HG03095 (cell line): Measurements from ENCODE around the gene SSH2.
A peak's percentile ranks its signal among the peaks of the same experiment; 100 is the strongest.
"Not testable (repeated sequence)": the region's sequence is repeated elsewhere in the genome, so short reads cannot be mapped to it uniquely, and the experiment has no call there.

ENCODE experiments used
- ATAC-seq: cut with Tn5 transposase; IDR thresholded peaks from one replicate; pipeline ENCODE4 v1.9.1; 2021; ENCODE audit warnings: moderate library complexity; ENCODE audit not compliant: unreplicated experiment

The SSH2 gene

DNA sequence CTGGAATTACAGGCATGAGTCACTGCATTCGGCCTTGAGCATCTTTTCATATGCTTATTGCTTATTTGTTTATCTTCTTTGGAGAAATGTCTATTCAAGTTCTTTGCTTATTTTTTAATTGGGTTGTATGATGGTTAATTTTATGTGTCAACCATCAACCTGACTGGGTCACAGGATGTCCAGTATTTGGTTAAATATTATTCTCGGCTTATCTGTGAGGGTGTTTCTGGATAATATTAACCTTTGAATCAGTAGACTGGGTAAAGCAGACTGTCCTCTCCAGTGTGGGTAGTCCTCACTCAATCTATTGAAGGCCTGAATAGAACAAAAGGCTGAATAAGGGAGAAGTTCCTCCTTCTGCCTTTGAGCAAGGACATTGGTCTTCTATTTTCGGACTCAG, 142.0 kb downstream of the SSH2 start:
- no peak for ATAC-seq

DNA sequence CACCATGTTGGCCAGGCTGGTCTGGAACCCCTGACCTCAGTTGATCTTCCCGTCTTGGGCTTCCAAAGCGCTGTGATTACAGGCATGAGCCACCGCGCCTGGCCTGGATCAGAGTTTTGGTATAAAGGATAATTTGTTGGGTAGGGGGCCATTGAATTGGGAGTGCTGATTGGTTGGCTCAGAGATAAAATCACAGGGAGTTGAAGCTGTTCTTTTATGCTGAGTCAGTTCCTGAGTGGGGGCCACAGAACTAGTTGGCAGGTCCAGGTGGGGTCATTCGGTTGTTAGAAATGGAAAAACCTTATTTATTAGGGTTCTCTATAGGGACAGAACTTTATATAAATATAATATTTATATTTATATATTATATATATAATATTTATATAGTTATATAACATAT, 147.1 kb downstream of the SSH2 start:
- ATAC-seq: no peak

DNA sequence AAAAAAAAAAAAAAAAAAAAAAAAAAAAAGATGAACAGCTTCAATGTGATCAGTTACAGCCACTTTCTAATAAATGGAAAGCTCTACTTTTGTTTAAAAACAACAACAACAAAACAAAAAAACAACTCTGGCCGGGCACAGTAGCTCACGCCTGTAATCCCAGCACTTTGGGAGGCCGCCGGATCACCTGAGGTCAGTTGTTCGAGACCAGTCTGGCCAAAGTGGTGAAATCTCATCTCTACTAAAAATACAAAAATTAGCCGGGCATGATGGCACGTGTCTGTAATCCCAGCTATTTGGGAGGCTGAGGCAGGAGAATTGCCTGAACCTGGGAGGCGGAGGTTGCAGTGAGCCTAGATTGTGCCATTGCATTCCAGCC, 150.2 kb downstream of the SSH2 start:
- not testable (repeated sequence) for ATAC-seq

DNA sequence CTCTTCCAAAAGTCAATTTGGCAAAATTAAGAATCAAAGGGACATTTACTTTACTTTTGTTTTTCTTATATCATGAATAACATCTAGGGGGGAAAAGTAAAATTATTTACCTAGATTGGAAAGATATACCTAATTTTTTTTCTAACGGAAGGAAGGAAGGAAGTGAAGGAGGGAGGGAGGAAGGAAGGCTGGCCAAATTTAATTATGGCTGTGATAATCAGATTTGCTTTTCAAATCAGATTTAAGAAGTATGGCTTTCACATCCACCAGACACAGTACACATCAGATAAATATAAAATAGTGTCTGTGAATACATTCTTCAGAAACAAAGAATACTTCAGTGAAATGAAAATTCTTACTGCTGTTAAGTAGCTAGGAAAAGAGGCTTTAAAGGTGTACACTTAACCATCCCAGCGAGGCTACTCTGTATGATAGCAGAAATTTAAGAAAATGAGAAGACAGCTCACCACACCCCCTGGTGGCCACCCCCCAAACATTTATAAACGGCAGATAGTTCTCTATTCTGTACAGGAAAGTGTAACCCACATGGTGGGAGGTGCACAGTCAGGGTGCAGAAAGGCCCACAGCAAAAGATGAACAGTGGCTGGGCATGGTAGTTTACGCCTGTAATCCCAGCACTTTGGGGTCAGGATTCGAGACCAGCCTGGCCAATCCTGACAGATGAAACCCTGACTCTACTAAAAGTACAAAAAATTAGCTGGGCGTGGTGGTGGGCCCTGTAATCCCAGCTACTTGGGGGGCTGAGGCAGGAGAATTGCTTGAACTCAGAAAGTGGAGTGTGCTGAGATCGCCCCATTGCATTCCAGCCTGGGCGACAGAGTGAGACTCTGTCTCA, 150.8 kb downstream of the SSH2 start:
- no peak for ATAC-seq

DNA sequence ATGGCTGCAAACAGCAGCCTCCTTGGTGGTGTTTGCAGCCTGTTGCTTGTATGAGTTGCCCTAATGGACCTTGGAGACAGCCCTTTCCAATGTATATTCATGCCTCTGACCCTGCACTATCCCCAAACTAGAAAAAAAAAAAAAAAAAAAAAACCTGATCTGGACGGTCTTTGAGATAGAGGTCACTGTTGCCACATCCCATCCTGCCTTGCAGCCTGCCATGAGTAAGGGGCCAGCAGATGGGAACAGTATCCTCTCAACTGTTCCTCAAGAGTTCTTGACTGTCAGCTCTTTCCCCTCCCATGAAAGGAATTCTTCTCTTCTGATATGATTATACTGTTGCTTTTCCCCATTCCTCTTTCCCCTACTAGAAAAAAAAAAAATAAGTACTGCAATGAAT, 152.4 kb downstream of the SSH2 start:
- no peak for ATAC-seq

DNA sequence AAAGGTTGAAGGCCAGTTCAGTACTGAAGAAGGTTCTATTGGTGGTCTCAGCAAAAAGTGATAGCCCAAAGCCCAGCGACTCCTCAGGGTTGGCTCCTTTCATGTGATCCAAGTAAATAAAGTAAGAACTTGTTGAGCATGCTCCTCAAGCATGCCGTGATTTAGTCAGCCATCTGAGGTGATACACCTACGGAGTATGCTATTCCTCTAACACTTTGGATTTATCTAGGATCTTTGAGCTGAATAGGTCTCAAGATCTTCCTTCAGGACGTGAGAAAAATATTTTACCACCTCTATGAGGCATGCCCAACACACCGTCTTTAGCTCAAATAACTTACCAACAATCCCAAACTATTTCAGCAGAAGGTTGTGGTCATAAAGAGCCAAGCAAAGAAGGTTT, 154.0 kb downstream of the SSH2 start:
- no peak for ATAC-seq

DNA sequence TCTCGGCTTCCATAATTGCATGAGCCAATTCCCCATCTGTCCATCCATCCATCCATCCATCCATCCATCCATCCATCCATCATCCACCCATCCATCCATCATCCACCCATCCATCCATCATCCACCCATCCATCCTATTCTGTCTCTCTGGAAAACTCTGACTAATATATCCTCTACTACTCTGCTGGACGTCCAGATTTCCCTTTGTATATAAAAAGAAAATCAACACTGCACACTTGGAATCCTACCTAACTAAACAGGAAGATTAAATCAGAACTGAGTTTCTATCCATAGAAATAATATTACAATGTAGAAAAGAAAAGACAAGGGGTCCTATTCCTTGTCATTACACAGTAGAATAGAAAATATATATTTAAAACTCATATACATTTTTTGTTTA, 157.0 kb downstream of the SSH2 start:
- ATAC-seq: no peak

DNA sequence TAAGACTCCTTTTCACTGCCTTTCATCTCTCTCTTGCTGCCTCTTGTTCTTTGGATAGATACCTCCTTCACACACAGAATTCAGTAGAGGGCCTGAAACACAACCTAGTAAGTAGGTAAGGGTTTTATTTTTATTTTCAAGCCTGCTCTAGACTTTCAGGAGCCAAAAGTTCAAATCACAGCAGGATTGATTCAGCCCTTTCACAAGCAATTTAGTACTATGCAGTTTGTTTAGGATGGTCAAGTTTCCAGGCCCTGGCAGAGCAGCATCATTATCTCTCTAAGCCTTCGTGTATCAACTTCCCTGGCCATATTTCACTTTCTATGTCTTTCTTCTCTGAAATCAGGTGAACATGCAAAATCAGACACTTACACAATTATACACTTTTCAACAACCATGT, 158.5 kb downstream of the SSH2 start:
- ATAC-seq: no peak

DNA sequence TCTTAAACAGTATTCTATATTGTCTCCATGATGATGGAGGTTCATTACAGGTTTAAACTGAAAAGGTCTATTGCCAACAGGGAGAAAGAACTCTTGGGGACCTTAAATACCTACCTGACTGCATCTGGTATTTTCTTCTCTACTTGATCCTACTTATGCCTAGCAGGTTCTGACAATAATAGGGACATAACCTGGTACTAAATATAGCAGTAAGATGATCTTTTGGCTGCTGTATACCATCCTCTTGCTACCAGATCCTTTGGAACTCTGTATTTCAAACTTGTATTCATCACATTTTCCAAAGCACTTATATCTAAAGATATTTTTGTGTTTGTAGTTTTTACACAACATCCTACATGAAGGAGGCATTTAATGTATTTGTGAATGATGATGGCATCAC, 160.8 kb downstream of the SSH2 start:
- no peak for ATAC-seq

DNA sequence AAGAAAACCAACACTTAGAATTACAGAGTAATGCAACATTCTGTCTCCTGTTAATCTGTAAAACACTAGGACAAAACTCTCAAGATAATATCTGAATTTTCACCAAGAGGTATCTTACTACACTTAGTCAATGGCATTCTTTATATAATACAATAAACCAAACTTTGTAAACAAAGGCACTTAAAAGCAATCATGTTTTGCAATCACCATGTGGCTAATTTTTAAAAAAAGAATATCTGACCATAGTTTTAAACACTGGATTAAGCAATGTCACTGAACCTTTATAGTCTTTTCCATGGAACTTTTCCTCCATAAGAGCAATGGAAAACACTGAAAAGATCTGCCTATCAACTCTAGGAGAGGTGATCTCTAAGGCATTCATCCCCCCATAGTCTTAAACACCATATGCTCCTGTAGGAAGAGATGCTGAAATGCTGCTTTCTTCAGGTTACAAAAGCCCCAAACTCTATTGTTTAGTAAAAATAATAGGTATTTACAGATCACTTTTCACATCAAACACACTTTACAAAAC, 163.2 kb downstream of the SSH2 start:
- ATAC-seq: no peak

DNA sequence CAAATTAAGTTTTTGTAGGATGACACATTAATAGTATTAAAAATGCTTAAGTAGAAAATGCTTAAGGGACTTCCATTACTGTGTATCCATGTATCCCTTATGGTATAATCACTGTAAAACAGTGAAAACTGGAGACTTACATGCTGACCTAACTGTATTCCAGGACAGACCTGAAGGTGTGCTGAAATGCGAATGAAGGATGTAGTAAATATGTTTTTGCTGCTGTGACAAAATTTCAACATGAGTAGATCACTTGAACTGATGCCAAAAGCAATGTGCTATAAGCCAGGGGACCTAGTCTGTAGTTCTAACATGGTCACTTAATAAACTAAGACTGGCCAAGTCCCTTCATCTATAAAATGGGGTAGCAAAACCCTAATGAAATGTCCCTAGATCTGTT, 165.3 kb downstream of the SSH2 start:
- no peak for ATAC-seq

DNA sequence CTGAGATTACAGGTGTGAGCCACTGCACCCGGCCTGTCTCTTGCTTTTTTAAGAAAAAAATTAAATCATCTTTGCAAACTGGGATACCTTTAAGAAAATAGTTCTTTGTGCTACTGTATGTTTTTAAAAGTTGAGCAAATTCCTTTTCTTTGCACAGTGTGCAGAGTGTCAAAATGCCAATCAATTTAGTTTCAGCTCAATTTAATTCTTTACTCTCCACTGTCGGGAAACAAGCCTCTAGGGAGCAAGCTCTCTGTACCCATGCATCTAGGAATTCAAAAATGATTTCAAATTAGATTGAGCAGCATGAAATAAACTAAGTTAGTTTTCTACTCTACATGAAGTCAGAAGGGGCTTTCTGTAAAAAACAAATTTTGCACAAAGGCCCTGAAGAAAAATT, 165.8 kb downstream of the SSH2 start:
- ATAC-seq: no peak

DNA sequence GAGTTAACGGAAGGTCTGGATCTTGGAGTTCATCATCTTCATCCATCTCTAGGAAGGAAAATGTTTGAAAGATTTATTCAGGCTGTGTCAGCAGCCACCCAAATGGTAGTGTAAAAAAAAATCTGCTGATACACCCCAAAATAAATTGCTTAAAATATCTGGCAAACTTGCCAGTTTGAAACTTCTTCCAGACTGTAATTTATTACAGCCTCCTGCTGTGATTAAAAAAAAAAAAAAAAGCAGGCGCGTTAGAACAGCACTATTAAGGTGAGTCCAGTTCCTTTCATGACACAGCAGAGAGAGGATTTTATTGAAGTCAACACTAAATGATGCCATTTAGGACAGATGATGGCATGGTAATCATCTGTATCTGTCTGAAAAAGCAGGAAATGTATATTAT, 166.8 kb downstream of the SSH2 start:
- ATAC-seq: no peak

DNA sequence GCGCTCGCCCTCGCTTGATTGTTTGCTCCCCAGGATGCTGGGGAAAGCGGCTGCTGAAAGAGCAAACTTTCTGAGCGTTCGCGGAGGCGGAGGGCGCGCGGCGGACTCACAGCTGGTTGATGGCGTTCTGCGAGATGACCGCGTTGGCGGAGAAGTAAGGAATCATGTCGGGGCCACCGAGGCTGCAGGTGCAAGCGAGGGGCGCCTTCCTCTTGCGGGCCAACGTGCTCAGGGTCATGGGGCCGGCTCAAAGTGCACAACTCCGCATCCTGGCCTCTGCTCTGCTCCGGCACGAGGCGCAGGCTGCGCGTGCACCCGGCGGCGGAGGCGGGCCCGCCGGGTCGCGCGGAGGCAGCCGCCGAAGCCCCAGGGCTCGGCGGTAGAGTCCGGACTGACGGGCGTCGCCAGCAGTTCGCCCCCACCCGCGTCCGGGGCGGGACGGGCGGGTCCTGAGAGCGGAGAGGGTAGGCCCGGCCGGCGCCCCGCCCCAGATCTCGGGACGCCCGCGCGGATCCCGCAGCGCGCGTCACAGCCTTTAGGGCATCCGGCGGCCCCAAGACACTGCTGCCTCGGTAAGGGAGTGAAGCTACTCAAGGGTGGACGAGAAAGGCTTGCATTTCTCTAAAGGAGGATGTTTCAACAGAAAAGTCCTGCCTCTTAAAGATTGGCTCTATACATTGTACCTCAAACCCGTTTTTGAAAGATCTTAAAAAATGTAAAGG, 168.8 kb downstream of the SSH2 start:
- ATAC-seq: peak; percentile 84

DNA sequence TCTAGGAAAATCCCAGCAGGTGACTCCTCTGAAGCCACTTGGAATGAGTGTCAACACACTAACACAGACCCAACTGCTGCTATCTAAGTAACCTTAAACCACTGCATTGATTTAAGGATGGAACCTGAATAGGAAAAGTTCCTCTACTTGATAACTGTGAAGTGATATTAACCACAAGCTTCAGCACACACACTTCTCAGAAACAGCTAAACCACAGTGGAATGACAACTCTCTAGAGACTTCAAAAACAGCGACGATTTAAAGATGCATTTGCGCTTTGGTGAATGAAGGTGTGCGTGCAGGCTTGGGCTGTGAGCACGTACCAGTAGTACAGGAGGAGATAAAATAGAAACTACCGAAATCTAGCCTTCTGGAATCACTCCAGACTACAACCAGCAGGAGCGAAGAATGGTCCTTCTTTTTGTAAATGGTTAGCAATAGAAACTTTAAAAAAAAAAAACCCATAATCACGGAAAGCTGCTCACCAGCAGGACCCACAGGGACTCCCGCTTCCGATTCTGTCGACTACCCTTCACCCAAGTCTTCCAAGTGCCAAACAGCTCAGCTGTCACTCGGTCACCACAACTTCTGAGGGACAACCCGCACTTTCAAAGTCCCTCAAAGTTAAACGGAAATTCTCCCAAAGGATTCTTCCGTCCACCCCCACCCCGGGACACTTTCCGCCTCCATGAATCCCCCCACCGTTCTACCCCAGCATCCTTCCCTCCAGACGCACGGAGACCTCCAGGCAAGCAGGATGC, 169.6 kb downstream of the SSH2 start:
- no peak for ATAC-seq

DNA sequence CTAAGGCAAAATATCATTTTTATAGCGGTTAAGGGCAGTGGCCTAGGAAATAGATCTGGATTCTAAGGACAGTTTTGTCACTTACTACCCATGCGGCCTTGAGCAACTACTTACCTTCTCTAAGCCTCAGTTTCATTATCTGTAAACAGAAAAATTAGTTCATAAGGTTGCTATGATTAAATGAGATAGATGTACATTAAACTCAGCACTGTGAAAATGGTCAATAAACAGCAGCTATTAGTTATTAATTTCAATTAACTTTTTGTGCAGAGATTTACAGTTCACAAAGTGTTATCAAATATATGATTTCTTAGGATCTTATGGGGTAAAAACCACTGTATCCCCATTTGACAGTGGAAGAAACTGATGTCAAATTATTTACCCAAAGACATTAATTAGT, 171.8 kb downstream of the SSH2 start:
- ATAC-seq: no peak

DNA sequence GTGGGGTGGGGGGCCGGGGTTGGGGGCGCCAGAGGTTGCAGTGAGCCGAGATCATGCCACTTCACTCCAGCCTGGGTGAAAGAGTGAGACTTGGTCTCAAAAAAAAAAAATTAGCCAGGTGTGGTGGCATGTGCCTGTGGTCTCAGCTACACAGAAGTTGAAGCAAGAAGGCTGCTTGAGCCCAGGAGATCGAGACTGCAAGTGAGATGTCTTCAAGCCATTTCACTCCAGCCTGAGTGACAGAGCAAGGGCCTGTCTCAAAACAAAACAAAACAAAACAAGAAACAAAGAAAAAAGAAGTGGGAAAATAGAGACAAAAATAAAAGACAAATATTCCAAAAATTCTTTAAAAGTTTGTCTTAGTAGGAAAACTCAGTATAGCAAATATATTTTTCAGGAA, 172.2 kb downstream of the SSH2 start:
- ATAC-seq: no peak

DNA sequence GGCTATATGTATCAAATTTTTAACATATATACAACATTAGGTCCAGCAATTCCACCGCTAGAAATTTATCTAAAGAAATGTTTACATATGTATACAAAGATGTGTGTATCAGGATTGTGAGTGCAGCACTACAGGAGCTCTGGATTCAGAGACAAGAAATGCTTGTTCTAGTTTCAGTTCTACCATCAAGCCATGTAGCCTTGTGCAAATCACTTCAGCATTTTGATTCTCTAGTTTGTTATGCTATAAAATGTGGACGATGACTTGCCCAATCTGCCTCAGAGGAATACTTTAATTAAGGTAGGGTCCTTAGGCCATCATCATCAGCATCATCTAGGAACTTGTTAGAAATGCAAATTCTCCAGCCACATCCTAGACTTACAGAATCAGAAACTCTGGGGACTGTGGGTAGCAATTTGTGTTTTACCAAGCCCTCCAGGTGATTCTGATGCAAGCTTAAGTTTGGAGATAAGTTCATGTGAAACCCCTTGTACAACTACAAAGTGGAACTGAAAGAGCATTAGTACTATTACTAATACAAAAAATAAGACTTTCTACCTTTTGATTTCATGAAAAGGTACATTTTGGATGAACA, 176.1 kb downstream of the SSH2 start:
- no peak for ATAC-seq

DNA sequence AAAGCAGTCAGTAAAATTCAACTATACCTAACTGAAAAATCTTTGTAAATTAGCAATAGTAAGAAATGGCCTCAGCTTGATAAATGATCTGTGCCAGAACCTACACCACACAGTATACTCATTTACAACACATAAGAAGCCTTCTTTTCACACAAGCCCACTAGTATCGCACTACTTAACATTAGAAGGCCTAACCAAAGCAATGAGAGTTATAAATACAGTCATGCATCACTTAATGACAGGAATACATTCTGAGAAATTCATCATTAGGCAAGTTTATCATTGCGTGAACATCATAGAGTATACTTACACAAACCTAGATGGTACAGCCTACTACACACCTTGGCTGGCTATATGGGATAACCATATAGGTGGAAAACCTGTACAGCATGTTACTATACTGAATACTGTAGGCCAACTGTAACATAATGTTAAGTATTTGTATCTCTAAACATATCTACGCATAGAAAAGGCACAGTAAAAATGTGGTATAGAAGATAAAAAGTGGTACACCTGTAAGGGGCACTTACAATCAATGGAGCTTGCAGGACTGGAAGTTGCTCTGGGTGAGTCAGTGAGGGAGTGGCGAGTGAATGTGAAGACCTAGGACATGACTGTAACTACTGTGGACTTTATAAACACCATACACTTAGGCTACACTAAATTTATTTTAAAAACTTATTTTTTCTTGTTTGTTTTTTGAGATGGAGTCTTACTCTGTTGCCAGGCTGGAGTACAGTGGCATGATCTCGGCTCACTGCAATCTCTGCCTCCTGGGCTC, 180.8 kb downstream of the SSH2 start:
- ATAC-seq: no peak

DNA sequence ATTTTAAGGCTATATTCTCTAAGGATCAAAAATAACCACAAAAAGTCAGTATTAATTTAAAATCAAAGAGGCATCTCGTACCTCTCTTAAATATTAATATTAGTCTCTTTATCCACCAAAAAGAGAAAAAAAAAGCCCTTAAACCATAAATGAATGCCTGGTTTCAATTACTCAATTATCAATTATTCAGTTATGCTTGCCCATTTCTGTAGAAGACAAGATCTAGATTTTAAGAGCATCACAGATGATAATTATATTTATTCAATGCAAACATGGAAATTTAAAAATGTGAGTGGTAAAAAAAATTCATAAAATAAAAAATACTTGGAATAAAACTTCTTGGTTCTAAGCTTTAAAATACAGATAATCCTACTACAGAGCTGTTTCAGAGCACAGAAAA, 181.6 kb downstream of the SSH2 start:
- no peak for ATAC-seq
